Neural cell (in vitro differentiated cells): Measurements from ENCODE around the gene HUNK.

ENCODE experiments used
- EP300 ChIP-seq: fragments of 450-650 bp; conservative IDR thresholded peaks from 2 replicates; pipeline ENCODE4 v1.6.1; 2014; ENCODE audit warnings: antibody characterized with exemption, mild to moderate bottlenecking, moderate library complexity; ENCODE audit not compliant: poor library complexity, severe bottlenecking
- EZH2 ChIP-seq: fragments of 200-600, 300-800 bp; shearing (Covaris generic), sonication (generic); IDR thresholded peaks from 2 replicates; pipeline ENCODE4 v1.6.1; 2014; ENCODE audit warnings: antibody characterized with exemption, low read length, borderline replicate concordance, mild to moderate bottlenecking; ENCODE audit not compliant: insufficient read depth, poor library complexity, severe bottlenecking
- MXI1 ChIP-seq: fragments of 450-650 bp; conservative IDR thresholded peaks from 2 replicates; pipeline ENCODE4 v1.6.1; 2014; ENCODE audit warnings: antibody characterized with exemption, mild to moderate bottlenecking; ENCODE audit not compliant: poor library complexity, severe bottlenecking
- POLR2AphosphoS5 ChIP-seq: IDR thresholded peaks from 2 replicates; pipeline ENCODE4 v1.6.1; 2012
- TAF1 ChIP-seq: IDR thresholded peaks from 2 replicates; pipeline ENCODE4 v1.6.1; 2012; ENCODE audit warnings: low read depth
- TF ChIP-seq, protein P1 (sequence below): fragments of 450-650 bp; IDR thresholded peaks from 2 replicates; pipeline ENCODE4 v1.5.1; 2014; ENCODE audit warnings: antibody characterized with exemption, mild to moderate bottlenecking, moderate library complexity; ENCODE audit not compliant: poor library complexity, severe bottlenecking
- TF ChIP-seq, protein P2 (sequence below): IDR thresholded peaks from 2 replicates; pipeline ENCODE4 v1.6.1; 2012; ENCODE audit warnings: borderline replicate concordance

DNA sequence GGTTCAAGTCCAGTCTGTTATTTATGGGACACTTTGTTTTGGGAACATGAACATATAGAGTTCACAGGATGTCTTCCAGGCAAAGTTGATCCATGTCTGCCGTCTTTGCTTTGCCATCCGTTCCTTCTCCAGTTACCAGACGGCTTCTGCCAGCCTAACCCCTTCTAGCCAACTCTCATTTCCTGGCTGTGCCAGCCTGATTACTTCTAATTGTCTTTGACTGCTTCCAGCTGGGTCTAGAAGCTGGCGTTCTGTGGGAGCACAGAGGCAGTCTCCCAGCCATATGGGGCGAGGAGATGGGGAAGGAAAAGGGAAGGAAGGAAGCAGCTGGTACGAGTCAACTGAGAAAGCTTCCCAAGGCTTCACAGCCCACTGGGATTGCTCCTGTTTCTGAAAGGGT is 3.1 kb upstream of the HUNK start:
- TF ChIP-seq, protein P1, sequence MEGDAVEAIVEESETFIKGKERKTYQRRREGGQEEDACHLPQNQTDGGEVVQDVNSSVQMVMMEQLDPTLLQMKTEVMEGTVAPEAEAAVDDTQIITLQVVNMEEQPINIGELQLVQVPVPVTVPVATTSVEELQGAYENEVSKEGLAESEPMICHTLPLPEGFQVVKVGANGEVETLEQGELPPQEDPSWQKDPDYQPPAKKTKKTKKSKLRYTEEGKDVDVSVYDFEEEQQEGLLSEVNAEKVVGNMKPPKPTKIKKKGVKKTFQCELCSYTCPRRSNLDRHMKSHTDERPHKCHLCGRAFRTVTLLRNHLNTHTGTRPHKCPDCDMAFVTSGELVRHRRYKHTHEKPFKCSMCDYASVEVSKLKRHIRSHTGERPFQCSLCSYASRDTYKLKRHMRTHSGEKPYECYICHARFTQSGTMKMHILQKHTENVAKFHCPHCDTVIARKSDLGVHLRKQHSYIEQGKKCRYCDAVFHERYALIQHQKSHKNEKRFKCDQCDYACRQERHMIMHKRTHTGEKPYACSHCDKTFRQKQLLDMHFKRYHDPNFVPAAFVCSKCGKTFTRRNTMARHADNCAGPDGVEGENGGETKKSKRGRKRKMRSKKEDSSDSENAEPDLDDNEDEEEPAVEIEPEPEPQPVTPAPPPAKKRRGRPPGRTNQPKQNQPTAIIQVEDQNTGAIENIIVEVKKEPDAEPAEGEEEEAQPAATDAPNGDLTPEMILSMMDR: no peak
- TF ChIP-seq EP300 (no peak), POLR2AphosphoS5 (no peak), MXI1 (no peak), TAF1 (no peak), EZH2 (no peak)
- TF ChIP-seq, protein P2, sequence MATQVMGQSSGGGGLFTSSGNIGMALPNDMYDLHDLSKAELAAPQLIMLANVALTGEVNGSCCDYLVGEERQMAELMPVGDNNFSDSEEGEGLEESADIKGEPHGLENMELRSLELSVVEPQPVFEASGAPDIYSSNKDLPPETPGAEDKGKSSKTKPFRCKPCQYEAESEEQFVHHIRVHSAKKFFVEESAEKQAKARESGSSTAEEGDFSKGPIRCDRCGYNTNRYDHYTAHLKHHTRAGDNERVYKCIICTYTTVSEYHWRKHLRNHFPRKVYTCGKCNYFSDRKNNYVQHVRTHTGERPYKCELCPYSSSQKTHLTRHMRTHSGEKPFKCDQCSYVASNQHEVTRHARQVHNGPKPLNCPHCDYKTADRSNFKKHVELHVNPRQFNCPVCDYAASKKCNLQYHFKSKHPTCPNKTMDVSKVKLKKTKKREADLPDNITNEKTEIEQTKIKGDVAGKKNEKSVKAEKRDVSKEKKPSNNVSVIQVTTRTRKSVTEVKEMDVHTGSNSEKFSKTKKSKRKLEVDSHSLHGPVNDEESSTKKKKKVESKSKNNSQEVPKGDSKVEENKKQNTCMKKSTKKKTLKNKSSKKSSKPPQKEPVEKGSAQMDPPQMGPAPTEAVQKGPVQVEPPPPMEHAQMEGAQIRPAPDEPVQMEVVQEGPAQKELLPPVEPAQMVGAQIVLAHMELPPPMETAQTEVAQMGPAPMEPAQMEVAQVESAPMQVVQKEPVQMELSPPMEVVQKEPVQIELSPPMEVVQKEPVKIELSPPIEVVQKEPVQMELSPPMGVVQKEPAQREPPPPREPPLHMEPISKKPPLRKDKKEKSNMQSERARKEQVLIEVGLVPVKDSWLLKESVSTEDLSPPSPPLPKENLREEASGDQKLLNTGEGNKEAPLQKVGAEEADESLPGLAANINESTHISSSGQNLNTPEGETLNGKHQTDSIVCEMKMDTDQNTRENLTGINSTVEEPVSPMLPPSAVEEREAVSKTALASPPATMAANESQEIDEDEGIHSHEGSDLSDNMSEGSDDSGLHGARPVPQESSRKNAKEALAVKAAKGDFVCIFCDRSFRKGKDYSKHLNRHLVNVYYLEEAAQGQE: no peak
